ENCODE measurements around the gene CCDC39.

CCDC39 gene

GRCh38 chr3:180679178-180680096, at the start of gene CCDC39:
Gene CCDC39, minus strand, starts transcription at chr3:180679489. Its CDS starts 109 bp downstream, at chr3:180679380.
- no peak for DNase-seq (ENCODE audit: low spot score)

DNA sequence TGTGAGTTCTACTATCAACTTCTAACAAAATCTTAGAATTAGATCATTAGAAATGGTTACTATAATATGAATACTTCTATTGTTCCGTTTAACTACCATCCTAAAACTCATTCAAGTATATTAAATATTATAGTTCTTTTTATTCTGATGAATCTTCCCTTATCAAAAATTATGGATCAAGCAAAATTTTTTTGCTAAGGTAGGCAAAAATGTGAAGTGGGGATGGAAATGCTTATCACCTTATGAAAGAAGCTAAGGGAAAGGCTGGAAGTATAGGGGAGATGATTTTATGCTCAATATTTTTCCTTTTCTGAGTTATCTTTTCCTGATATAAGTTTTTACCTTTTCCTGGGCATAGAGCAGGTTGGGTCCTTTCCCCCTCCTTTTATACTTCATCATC, 40.7 kb upstream of the CCDC39 start:
- no peak for DNase-seq (ENCODE audit: low spot score)

- no peak for DNase-seq (ENCODE audit: low spot score)
Observed at GRCh38 chr3:180707896-180708295, 28.6 kb upstream of the CCDC39 start.

GRCh38 chr3:180705619-180706018, 26.3 kb upstream of the CCDC39 start:
- no peak for DNase-seq (ENCODE audit: low spot score)

DNA sequence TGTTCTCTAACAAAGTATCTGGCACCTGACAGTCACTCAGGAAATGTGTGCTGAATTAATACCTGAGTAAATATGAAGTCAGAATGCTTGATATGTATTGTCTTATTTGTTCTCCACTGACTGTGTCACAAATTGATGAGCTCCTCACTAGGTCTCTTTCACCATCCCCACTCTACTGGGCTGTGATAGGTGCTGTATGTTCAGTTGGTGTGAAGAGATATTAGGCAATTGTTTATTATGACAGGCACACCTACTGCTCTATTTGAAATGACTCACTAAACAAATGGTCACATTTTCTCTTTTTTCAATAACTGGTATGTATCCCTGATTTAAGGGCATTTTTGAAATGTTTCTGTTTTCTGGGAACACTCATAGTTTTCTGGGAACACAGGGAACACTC, 25.2 kb upstream of the CCDC39 start:
- no peak for DNase-seq (ENCODE audit: low spot score)

DNA sequence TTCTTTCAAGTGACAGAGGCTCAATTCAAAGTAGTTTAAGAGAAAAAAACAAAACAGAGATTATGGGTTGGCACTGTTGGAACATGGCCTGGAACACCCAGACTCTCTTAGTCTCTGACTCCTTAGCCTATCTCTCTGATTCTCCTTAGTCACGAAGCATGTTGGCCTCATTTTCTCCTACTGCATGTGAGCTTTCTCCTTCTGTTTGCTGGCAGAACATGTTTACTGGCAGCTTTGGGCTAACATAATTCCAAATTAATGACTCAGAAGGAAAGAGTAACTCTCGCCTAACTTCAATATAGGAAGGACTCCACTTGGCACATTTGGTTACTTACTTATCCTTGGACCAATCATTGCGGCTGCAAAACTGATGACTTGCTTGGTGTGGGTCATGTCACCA, 21.7 kb upstream of the CCDC39 start:
- DNase-seq (ENCODE audit: low spot score): no peak

DNA sequence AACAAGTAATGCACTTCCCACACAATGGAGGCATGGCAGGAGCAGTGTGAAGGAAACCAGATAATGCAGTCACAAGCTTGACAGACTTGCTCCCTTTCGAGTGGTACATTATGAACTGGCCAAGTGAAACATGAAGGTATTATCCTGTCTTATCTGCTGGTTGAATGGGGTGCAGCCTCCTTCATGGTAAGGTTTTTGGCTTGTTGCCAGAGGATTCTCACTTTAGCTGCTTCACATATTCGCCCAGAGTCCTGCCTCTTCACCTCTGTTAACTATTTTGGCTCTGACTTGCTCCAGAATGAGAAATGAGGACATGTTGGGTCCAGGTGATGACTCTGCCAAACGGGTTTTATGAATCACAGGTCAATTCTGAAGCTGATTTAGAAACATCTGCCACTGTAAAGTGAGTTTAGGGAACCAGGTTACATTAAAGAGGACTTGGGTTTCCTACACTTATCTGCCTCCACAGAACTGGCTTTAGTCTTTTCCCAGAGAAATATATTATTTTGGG, 19.5 kb upstream of the CCDC39 start:
- no peak for DNase-seq (ENCODE audit: low spot score)

- no peak for DNase-seq (ENCODE audit: low spot score)
Observed at GRCh38 chr3:180694321-180694720, 15.0 kb upstream of the CCDC39 start.

DNA sequence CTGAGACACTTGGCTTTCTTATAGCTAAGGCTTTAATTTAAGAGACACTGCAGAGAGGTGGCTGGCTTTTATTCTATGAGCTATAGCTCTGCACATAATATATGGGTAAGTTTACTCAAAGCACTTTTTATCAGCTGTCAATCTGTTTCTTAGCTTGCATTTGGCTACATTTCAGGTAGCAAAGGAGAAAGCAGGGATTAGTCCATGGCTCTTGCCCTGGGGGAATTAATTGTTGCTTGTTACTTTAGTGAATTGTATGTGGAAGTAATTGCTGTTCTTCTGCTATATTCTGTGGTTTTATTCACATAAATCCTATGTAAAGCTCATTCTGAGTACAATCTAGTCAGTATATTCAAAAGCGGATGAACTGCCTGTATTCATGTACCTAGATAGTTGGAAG, 14.4 kb upstream of the CCDC39 start:
- DNase-seq (ENCODE audit: low spot score): no peak

DNA sequence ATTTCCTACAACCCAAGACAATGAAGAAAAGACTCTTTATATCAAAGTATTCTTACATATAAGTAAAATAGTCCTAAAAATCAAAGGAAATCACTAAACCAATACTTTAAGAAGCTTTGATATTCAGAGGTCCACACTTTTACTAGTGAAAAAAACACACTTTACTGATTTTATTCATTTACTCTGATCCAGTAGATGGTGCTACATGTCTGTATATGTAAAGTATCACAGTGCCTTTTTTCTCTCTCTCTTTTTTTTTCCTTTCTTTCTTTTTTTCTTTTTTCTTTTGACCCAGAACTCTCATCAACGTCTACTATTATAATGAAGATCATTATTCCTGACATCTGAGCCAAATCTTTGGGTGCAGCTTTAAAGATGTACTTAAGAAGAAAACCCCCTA, 10.8 kb upstream of the CCDC39 start:
- no peak for DNase-seq (ENCODE audit: low spot score)

DNA sequence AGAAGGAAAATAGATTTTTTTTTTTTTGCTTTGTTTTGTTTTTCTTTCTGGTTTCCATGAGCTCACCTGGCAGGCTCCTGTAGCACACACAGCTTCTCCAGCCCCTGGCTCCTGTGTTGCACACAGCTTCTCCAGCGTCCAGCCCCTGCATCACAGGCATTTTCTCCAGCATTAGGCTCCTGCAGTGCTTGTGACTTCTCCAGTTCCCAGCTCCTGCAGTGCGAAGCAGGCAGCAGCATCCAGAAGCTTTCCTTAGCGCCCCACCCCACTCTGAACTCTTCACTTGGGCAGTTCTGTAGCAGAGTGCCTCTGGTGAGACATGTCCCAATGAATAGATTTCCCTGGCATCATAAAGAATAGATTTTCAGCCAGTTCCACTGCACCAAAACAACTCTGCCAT, 5.5 kb upstream of the CCDC39 start:
- DNase-seq (ENCODE audit: low spot score): no peak

GRCh38 chr3:180683816-180684215, 4.5 kb upstream of the CCDC39 start:
- no peak for DNase-seq (ENCODE audit: low spot score)

GRCh38 chr3:180680097-180680430, 775 bp upstream of the CCDC39 start:
- DNase-seq (ENCODE audit: low spot score): no peak

DNA sequence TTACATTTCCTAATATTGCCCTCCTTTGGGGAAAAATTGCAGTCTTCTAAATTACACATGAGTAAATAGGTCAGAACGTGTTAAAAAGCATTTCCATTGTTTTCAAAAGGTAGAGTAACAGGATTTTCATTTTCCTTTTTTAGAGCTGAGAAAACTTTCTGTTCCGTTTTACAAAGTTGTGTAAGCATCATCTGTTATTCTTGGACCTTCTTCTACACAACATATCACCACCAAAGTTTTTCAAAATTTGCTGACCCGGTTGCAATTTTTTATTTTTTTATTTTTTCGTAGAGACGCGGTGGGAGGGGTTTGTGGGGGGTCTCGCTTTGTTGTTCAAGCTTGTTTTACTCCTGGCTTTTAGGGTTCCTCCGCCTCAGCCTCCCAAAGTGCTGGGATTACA, 1.1 kb downstream of the CCDC39 start:
- DNase-seq (ENCODE audit: low spot score): no peak

DNA sequence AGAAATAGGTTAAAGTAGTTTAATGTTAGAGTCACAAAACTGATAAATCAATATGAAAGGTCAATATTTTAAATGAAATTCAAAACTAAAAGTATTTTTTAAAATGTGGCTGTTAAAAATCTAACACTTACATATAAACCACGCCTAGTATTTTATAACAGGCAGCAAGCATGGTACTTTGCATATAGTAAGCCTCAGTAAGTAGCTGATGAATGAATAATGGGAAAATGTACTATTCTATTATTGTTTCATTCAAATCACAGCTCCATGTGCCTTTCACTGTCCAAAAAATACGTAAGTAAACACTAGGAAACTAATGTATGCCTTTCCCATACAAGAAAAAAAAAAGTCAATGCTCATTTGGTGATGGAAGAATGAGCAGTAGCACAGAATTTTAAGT, 17.8 kb downstream of the CCDC39 start:
- DNase-seq (ENCODE audit: low spot score): no peak

GRCh38 chr3:180657094-180657493, 22.2 kb downstream of the CCDC39 start:
- DNase-seq (ENCODE audit: low spot score): no peak

DNA sequence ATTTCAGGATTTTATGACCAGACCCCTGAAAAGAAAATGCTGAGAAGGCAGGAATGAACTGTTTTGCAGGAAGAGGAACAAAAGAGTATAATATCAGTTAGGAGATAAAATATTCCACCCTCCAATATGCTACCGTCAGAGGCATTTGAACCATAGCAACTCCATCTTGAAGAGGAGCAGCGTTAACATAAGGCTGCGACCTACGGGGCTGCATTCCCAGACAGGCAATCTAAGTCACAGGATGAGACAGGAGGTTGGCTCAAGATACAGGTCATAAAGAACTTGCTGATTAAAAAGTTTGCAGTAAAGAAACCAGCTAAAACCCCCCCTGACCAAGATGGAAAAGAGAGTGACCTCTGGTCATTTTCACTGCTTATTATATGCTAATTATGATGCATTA, 22.9 kb downstream of the CCDC39 start:
- no peak for DNase-seq (ENCODE audit: low spot score)

GRCh38 chr3:180646187-180646790, 33.0 kb downstream of the CCDC39 start:
- no peak for DNase-seq (ENCODE audit: low spot score)

DNA sequence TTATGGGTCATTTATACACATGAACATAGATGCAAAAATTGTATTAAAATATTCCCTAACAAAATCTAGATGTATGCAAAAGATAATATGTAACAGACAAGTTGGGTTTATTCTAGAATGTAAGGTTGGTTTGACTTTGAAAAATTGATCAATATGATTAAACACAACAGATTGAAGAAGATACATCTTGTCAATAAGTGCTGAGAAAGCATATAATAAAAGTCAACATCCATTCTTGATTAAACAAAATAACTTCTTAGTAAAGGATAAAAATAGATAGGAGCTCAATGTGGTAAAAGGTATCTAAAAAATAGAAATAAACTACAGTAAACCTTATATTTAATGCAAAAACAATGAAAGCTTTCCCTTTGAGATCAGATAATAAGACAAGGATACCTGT, 38.3 kb downstream of the CCDC39 start:
- no peak for DNase-seq (ENCODE audit: low spot score)

DNA sequence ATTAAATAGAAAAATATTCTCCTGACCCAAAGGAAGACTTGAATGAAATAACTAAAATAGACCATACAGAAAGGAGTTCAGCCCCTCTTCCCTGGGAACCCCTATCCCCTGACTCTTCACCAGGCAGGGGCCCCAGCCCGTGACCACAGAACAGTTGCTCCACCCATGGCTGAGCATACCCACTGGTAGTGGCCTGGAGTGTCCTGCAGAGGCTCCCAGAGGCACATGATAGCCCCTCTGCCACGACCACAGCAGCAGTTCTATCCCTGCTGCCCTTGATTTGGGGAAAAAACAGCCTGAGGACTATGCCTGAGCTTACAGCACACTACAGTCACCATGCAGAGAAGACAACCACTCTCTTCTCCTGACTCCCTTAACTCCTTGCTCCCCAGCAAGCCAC, 45.6 kb downstream of the CCDC39 start:
- no peak for DNase-seq (ENCODE audit: low spot score)

DNA sequence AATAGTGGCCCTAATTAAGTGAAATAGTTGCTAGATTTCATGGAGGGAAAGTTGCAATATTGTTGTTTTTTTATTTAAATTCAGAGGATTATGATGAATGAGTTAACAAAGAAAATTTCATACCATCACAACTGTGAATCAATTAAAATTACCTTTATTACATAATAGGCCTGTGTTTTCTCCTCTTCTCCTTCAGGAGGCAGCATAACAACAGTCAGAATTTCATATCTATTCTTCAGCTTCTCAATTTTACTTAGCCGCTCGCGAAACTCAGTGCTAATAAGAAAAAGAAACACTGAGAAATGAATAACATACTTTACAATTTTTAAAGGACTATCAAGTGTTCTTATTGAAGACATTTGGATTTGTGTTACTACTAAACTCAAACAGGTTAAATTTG, 48.0 kb downstream of the CCDC39 start:
- no peak for DNase-seq (ENCODE audit: low spot score)

DNA sequence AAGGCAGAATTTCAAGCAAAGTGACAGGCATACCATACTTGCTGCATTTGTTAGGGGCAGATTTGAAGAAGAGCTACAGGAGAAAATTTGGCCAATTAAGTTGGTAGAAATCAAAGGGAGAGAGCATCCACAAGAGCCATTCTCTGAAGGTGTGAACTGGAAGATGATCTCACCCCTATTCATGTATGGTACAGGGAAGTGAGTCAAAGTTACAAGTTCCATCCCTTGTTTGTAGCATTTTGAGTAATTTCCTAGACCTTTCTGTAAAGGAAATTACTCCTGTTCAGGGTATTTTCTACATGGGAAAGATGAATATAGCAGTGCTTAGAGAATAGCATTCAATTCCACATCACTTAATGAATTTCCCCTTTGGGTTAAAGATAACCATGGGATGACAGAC, 48.9 kb downstream of the CCDC39 start:
- DNase-seq (ENCODE audit: low spot score): no peak

GRCh38 chr3:180626844-180627243, 52.4 kb downstream of the CCDC39 start:
- no peak for DNase-seq (ENCODE audit: low spot score)

- no peak for DNase-seq (ENCODE audit: low spot score)
Observed at GRCh38 chr3:180624714-180625113, 54.6 kb downstream of the CCDC39 start.

Measured in hematopoietic multipotent progenitor cell treated with erythropoietin and hydrocortisone succinate and interleukin-3 and kit ligand, for 17 days (in vitro differentiated cells).